Measurements from ENCODE around the gene CHML. TPM values are rescaled to one million over a fixed set of nuclear protein-coding genes. Genes with fewer than 3 reads are reported as not detected.

The CHML gene
- total RNA-seq, 1 donor from 2014 or later = 12.0 TPM

- DNase-seq (ENCODE audit: low spot score) = no peak
- intact Hi-C loops (cut with DNase I) = no loop called here
- ATAC-seq = no peak
These were observed 8.0 kb upstream of the CHML start for GRCh38 chr1:241648159-241648558.

GRCh38 chr1:241647658-241648057, 7.5 kb upstream of the CHML start:
- DNase-seq (ENCODE audit: low spot score) (no peak), ATAC-seq (no peak)
- intact Hi-C loops (cut with DNase I) = no loop called here

- intact Hi-C loops (cut with DNase I) = no loop called here
- DNase-seq (ENCODE audit: low spot score) = no peak
- ATAC-seq = no peak
These were observed 6.0 kb upstream of the CHML start for GRCh38 chr1:241646201-241646600.

GRCh38 chr1:241645199-241645598, 5.0 kb upstream of the CHML start:
- peak; percentile 44 for ATAC-seq
- intact Hi-C loops (cut with DNase I) = no loop called here
- DNase-seq (ENCODE audit: low spot score) = no peak

- no peak for DNase-seq (ENCODE audit: low spot score)
- no peak for ATAC-seq
- intact Hi-C loops (cut with DNase I) = no loop called here
These were observed 4.1 kb upstream of the CHML start for GRCh38 chr1:241644259-241644658.

GRCh38 chr1:241642593-241642944, 2.4 kb upstream of the CHML start:
- ATAC-seq (no peak), DNase-seq (ENCODE audit: low spot score) (no peak)
- intact Hi-C loops (cut with DNase I) = no loop called here

- DNase-seq (ENCODE audit: low spot score) = no peak
- ATAC-seq = no peak
- intact Hi-C loops (cut with DNase I) = no loop called here
These were observed 1.8 kb upstream of the CHML start for GRCh38 chr1:241641773-241642592.

GRCh38 chr1:241640867-241641622, 876 bp upstream of the CHML start:
- intact Hi-C loops (cut with DNase I) = no loop called here
- ATAC-seq = no peak
- DNase-seq (ENCODE audit: low spot score) = no peak

- peak; percentile 14 for ATAC-seq
- intact Hi-C loops (cut with DNase I) = no loop called here
These were observed 483 bp downstream of the CHML start for GRCh38 chr1:241639623-241640148.

GRCh38 chr1:241638909-241639622, 1.1 kb downstream of the CHML start:
- DNase-seq (ENCODE audit: low spot score) (no peak), ATAC-seq (no peak)
- intact Hi-C loops (cut with DNase I) = no loop called here

More at GRCh38 chr1:241639623-241640148, 483 bp downstream of the CHML start:
- DNase-seq (ENCODE audit: low spot score) = peak; percentile 67

- ATAC-seq = no peak
- intact Hi-C loops (cut with DNase I) = no loop called here
- DNase-seq (ENCODE audit: low spot score) = no peak
These were observed 2.0 kb downstream of the CHML start for GRCh38 chr1:241638099-241638682.

GRCh38 chr1:241637604-241638003, 2.6 kb downstream of the CHML start:
- ATAC-seq = no peak
- no peak for DNase-seq (ENCODE audit: low spot score)
- intact Hi-C loops (cut with DNase I) = no loop called here

GRCh38 chr1:241637046-241637590, 3.1 kb downstream of the CHML start:
- DNase-seq (ENCODE audit: low spot score) (no peak), ATAC-seq (no peak)
- intact Hi-C loops (cut with DNase I) = no loop called here

GRCh38 chr1:241636291-241636690, 3.9 kb downstream of the CHML start:
- no peak for ATAC-seq
- intact Hi-C loops (cut with DNase I) = no loop called here

GRCh38 chr1:241635556-241636152, 4.5 kb downstream of the CHML start:
- ATAC-seq = no peak
- intact Hi-C loops (cut with DNase I) = no loop called here
- DNase-seq (ENCODE audit: low spot score) = no peak

More at GRCh38 chr1:241636291-241636690, 3.9 kb downstream of the CHML start:
- no peak for DNase-seq (ENCODE audit: low spot score)

GRCh38 chr1:241632987-241633386, 7.2 kb downstream of the CHML start:
- no peak for DNase-seq (ENCODE audit: low spot score)
- ATAC-seq = no peak
- intact Hi-C loops (cut with DNase I) = no loop called here

GRCh38 chr1:241631674-241632073, 8.5 kb downstream of the CHML start:
- intact Hi-C loops (cut with DNase I) = no loop called here
- DNase-seq (ENCODE audit: low spot score) = no peak
- no peak for ATAC-seq

GRCh38 chr1:241630899-241631298, 9.3 kb downstream of the CHML start:
- intact Hi-C loops (cut with DNase I) = no loop called here
- no peak for ATAC-seq
- no peak for DNase-seq (ENCODE audit: low spot score)

GRCh38 chr1:241630476-241630875, 9.7 kb downstream of the CHML start:
- intact Hi-C loops (cut with DNase I) = no loop called here
- ATAC-seq (no peak), DNase-seq (ENCODE audit: low spot score) (no peak)

Measured in sciatic nerve (tissue), 2 donors.